Activated CD8-positive, alpha-beta T cell treated with anti-CD3 and anti-CD28 coated beads for 36 hours (primary cell): Measurements from ENCODE around the gene VSX2. TPM values are rescaled to one million over a fixed set of nuclear protein-coding genes. Genes with fewer than 3 reads are reported as not detected.

ENCODE experiments used
- ATAC-seq: fragments of 200-7000 bp; cut with Tn5 transposase; one replicate; pipeline ENCODE4 v1.10.0; 2021; ENCODE audit warnings: mild to moderate bottlenecking, moderate library complexity
- CTCF ChIA-PET: fragments of 350-600 bp; sonication (Branson Sonifier 250); formaldehyde crosslinking; loops from one replicate; lab custom pipeline; 2021; ENCODE audit warnings: antibody characterized with exemption; lab: Charles Lee
- POLR2A ChIA-PET: fragments of 350-600 bp; sonication (Branson Sonifier 250); formaldehyde crosslinking; loops from one replicate; lab custom pipeline; 2021; ENCODE audit warnings: antibody characterized with exemption; lab: Charles Lee
- DNase-seq: peaks from one replicate; pipeline ENCODE4 v3.0.0-alpha.2; 2020
- H3K27ac Mint-ChIP-seq: one replicate; pipeline ENCODE4 v1.8.0; 2021; ENCODE audit warnings: mild to moderate bottlenecking, mixed read lengths
- H3K27me3 Mint-ChIP-seq: one replicate; pipeline ENCODE4 v1.8.0; 2021; ENCODE audit warnings: mixed read lengths
- H3K36me3 Mint-ChIP-seq: one replicate; pipeline ENCODE4 v1.8.0; 2021; ENCODE audit warnings: low read depth, mixed read lengths
- H3K4me1 Mint-ChIP-seq: one replicate; pipeline ENCODE4 v1.8.0; 2021; ENCODE audit warnings: low read depth, mixed read lengths
- H3K4me3 Mint-ChIP-seq: one replicate; pipeline ENCODE4 v1.8.0; 2021; ENCODE audit warnings: mild to moderate bottlenecking, moderate library complexity, mixed read lengths
- H3K9me3 Mint-ChIP-seq: one replicate; pipeline ENCODE4 v1.8.0; 2021; ENCODE audit warnings: mixed read lengths
- CTCF ChIP-seq: fragments of 200-600 bp; IDR thresholded peaks from one replicate; pipeline ENCODE4 v1.8.0; 2022; ENCODE audit warnings: antibody characterized with exemption, mild to moderate bottlenecking
- intact Hi-C: fragments of 100-400 bp; cut with micrococcal nuclease; formaldehyde crosslinking; loops from one replicate; pipeline ENCODE4 v1.10.0; 2022
- total RNA-seq, 2 experiments: library from RNA; stranded (reverse); gene quantifications; one replicate each; pipeline ENCODE4 v1.2.3, GENCODE V29; 2021

Gene VSX2
- total RNA-seq, 2 experiments from 2014 or later = not detected

- no peak for TF ChIP-seq CTCF
- Mint-ChIP-seq H3K27ac (no peak overlapping the region), H3K4me1 (peaks cover 7% of the 10 kb centered on the region), H3K27me3 (peaks cover 5% of the 10 kb centered on the region), H3K4me3 (no peak overlapping the region), H3K36me3 (no peaks in the 10 kb centered on the region), H3K9me3 (no peaks in the 10 kb centered on the region)
- intact Hi-C loops = no loop called here
- ATAC-seq (no peak), DNase-seq (no peak)
- ChIA-PET POLR2A (no interaction called here), CTCF (interaction anchor here (1.1 kb wide), 1 partner anchor 44 kb away, joined by 3 read pairs; no protein-coding TSS in a partner anchor)
Observed at GRCh38 chr14:74260525-74261233, 21.4 kb downstream of the VSX2 start.

GRCh38 chr14:74261288-74261687 is 22.0 kb downstream of the VSX2 start:
- ATAC-seq (no peak), DNase-seq (no peak)
- Mint-ChIP-seq H3K4me1 (peaks cover 7% of the 10 kb centered on the region), H3K9me3 (no peaks in the 10 kb centered on the region), H3K36me3 (no peaks in the 10 kb centered on the region), H3K4me3 (no peak overlapping the region), H3K27ac (no peak overlapping the region), H3K27me3 (peaks cover 5% of the 10 kb centered on the region)
- no peak for TF ChIP-seq CTCF
- ChIA-PET CTCF (no interaction called here), POLR2A (no interaction called here)
- intact Hi-C loops = no loop called here

DNA sequence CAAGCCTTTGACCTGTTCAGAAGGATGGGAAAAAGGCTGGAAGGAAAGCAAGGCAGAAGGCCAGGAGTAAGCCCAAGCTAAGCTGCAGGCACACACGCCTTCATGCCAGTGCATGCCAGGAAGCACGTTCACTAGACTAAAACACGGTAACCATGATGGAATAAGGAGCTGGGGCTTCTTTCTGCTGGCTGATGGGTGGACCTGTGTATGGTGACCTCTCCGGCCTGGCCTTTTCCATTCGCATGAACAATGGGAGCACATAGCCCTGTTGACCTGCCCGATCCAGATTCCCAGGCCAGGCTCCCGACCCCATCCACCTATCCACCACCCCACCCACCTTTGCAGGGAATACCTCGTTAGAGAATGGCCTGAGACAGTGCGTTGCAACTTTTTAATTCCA is 22.8 kb downstream of the VSX2 start:
- peaks cover 3% of the 10 kb centered on the region for H3K4me1 Mint-ChIP-seq
- POLR2A ChIA-PET = no interaction called here
- no peak overlapping the region for H3K4me3 Mint-ChIP-seq
- CTCF ChIA-PET = no interaction called here
- no peaks in the 10 kb centered on the region for H3K36me3 Mint-ChIP-seq
- no peaks in the 10 kb centered on the region for H3K9me3 Mint-ChIP-seq
- no peak overlapping the region for H3K27ac Mint-ChIP-seq
- peaks cover 7% of the 10 kb centered on the region for H3K27me3 Mint-ChIP-seq
- intact Hi-C loops = no loop called here
- TF ChIP-seq CTCF = no peak
- ATAC-seq (no peak), DNase-seq (no peak)

- H3K36me3 Mint-ChIP-seq = no peaks in the 10 kb centered on the region
- H3K4me3 Mint-ChIP-seq = no peak overlapping the region
- ChIA-PET CTCF (interaction anchor here (0.8 kb wide), 1 partner anchor 11 kb away, joined by 3 read pairs; no protein-coding TSS in a partner anchor), POLR2A (no interaction called here)
- H3K4me1 Mint-ChIP-seq = no peaks in the 10 kb centered on the region
- DNase-seq (no peak), ATAC-seq (no peak)
- intact Hi-C loops = no loop called here
- no peak for TF ChIP-seq CTCF
- H3K27ac Mint-ChIP-seq = no peak overlapping the region
- no peaks in the 10 kb centered on the region for H3K9me3 Mint-ChIP-seq
- peaks cover 5% of the 10 kb centered on the region for H3K27me3 Mint-ChIP-seq
Observed at GRCh38 chr14:74263181-74263580, 23.9 kb downstream of the VSX2 start.

DNA sequence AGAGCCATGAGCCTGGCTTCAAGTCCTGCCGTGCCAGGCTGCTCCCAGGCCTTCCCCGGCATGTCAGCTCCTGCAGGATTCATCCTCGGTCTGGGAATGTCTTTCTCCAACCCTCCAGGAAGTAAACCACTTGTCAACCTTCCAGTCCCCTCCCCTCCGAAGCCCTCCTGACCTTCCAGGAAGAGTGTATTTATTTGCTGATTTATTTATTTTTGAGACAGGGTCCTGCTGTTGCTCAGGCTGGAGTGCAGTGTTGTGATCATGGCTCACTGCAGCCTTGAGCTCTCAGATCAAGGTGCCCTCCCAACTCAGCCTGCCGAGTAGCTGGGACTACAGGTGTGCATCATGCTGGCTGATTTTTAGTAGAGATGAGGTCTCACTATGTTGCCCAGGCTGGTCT is 24.7 kb downstream of the VSX2 start:
- ChIA-PET CTCF (interaction anchor here (0.8 kb wide), 1 partner anchor 12 kb away, joined by 3 read pairs; no protein-coding TSS in a partner anchor), POLR2A (no interaction called here)
- Mint-ChIP-seq H3K4me3 (no peak overlapping the region), H3K9me3 (no peaks in the 10 kb centered on the region), H3K27me3 (peaks cover 2% of the 10 kb centered on the region), H3K27ac (no peak overlapping the region), H3K36me3 (no peaks in the 10 kb centered on the region), H3K4me1 (no peaks in the 10 kb centered on the region)
- no peak for TF ChIP-seq CTCF
- no peak for DNase-seq
- no peak for ATAC-seq
- intact Hi-C loops = no loop called here
